AG09309 (cell line): ENCODE results near the gene GNG7.
"Not testable (repeated sequence)": the region's sequence is repeated elsewhere in the genome, so short reads cannot be mapped to it uniquely, and the experiment has no call there.

Experiments
- DNase-seq: peaks from one replicate; pipeline ENCODE4 v3.0.0-alpha.2; 2010; ENCODE audit warnings: low read depth
- H3K4me3 ChIP-seq: 2 replicates; pipeline ENCODE4 v1.5.1; 2011; ENCODE audit warnings: mild to moderate bottlenecking, low read depth, low read length, moderate library complexity; ENCODE audit not compliant: control insufficient read depth
- CTCF ChIP-seq: IDR thresholded peaks from 2 replicates; pipeline ENCODE4 v1.5.1; 2011; ENCODE audit warnings: mild to moderate bottlenecking, low read depth, low read length, inconsistent platforms; ENCODE audit not compliant: insufficient read depth, control insufficient read depth; ENCODE audit errors: missing control alignments

Gene GNG7

GRCh38 chr19:2611483-2612464 is 90.7 kb downstream of the GNG7 start:
- TF ChIP-seq CTCF, result no peak
- DNase-seq, result no peak
- H3K4me3 ChIP-seq, result no peak overlapping the region

DNA sequence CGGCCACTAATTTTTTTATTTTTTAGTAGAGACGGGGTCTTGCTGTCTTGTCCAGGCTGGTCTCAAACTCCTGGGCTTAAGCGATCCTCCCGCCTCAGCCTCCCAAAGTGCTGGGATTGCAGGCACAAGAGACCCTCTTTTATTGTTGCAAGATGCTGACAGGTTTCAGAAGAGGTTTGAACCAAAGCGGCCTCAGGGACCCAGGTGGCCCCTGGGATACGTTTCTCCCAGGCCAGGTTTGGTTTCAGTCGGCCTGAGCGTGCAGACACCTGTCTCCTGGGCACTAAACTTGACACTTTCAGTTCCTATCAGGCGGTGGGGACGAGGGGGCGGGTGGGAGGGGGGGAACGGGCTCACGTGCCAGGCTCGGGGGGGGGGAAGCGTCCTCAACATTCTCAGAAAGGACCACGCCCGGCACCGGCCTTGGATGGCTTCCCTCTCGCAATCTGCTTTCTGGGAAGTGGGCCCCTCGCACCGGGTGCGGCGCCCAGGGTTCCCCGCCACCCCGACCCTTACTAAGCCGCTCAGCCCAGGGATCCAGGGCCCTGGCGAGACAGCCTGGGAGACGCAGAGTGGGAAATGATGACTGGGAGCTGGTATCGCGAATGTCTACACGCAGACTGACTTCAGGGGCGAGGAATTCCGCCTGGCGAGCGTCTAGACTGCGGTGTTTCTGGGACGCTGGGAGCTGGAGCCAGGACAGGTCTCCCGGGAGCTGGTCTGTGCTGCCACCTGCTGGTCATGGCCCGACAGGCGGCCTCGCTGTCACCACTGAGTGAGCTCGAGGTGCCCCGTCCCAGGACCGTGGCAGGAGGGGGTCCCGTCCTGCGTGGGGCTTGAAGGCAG is 91.6 kb downstream of the GNG7 start:
- peak; percentile 84 for DNase-seq
- H3K4me3 ChIP-seq, result peak overlapping the region; percentile 39
- TF ChIP-seq CTCF, result peak; percentile 96

DNA sequence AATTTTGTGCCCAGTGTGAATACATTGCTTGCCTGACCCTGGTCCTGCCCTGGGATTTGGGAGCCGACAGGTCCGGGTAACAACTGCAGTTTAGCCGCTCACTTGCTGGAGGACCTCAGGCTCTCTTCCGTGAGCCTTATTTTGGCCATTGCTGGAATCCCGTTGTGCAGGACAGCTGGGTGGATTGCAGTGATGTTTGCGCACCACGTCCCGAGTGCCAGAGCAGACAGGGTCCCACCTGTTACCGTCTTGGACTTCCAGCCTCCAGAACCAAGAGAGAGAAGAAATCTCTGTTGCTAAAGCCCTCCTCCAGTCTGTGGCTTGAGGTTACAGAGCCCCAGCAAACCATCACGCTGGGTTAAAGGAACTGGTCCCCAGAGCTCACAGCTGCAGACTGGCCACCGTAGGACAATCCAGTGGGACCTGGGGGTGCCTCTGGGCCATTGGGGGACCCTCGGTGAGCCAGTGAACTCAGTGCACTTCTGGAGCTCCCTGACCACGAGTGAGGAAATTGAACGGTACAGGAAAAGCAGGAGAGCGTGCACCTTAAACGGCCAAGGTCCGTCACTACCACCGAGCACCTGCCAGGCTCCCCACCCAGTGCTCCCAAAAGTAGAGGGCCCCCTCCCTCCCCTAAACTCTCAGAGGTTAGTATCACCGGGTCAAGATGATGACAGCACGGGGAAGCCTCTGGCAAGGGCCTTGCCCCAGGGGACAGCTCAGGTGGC is 92.9 kb downstream of the GNG7 start:
- no peak for TF ChIP-seq CTCF
- H3K4me3 ChIP-seq, result no peak overlapping the region
- DNase-seq, result no peak

DNA sequence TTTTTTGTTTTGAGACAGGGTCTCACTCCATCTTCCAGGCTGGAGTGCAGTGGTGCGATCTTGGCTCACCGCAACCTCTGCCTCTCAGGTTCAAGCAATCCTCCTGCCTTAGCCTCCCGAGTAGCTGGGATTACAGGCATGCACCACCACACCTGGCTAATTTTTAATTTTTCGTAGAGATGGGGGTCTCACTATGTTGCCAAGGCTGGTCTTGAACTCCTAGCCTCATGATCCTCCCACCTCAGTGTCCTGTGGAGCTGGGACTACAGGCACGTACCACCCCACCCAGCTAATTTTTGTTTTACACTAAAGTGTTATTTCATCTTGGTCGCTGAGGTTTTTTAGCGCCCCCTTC is 93.5 kb downstream of the GNG7 start:
- H3K4me3 ChIP-seq, result not testable (repeated sequence)

DNA sequence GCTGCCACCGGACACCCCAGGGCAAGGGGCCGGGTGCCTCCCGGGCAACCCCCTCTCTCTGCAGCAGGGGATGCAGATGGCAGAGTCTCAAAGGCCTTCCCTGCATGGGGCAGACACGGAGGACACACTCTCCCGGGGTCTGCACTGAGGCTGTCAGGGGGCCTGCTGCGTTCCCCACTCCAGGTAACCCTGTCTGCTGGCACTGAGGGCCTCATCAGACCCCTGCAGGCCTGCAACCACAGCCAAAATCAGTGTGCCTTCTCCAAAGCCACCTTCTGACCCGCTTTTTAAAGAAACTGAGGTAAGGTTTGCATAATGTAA is 93.9 kb downstream of the GNG7 start:
- TF ChIP-seq CTCF, result no peak
- H3K4me3 ChIP-seq, result no peak overlapping the region
- no peak for DNase-seq

More for the DNA sequence above, 93.5 kb downstream of the GNG7 start:
- not testable (repeated sequence) for DNase-seq

GRCh38 chr19:2607712-2608601 is 94.5 kb downstream of the GNG7 start:
- no peak for TF ChIP-seq CTCF
- no peak overlapping the region for H3K4me3 ChIP-seq
- no peak for DNase-seq

- not testable (repeated sequence) for H3K4me3 ChIP-seq, DNase-seq
Measured at GRCh38 chr19:2606774-2607173, 95.7 kb downstream of the GNG7 start.

GRCh38 chr19:2605889-2606288 is 96.6 kb downstream of the GNG7 start:
- DNase-seq, H3K4me3 ChIP-seq: not testable (repeated sequence)
